MM.1S (cell line): Measurements from ENCODE around the gene UBE2E2.

Experiments
- DNase-seq: peaks from one replicate; pipeline ENCODE4 v3.0.0-alpha.2; 2015
- H2AFZ ChIP-seq: fragments of 300-600 bp; sonication (generic); 2 replicates; pipeline ENCODE4 v1.6.0; 2016; ENCODE audit warnings: antibody characterized with exemption, low read length
- H3F3A ChIP-seq: fragments of 300-600 bp; sonication (generic); 2 replicates; pipeline ENCODE4 v1.6.1; 2016; ENCODE audit warnings: mild to moderate bottlenecking, antibody characterized with exemption, low read length, moderate library complexity, mixed read lengths; ENCODE audit not compliant: insufficient read depth
- H3K27ac ChIP-seq: fragments of 300-600 bp; sonication (generic); 2 replicates; pipeline ENCODE4 v1.5.1; 2016; ENCODE audit warnings: mild to moderate bottlenecking, low read length
- H3K27me3 ChIP-seq: fragments of 300-600 bp; sonication (generic); replicated peaks from 2 replicates; pipeline ENCODE4 v1.6.0; 2016; ENCODE audit warnings: low read length; ENCODE audit not compliant: insufficient read depth
- H3K36me3 ChIP-seq: fragments of 300-600 bp; sonication (generic); replicated peaks from 2 replicates; pipeline ENCODE4 v1.6.1; 2016; ENCODE audit warnings: mild to moderate bottlenecking, low read length, mixed read lengths; ENCODE audit not compliant: insufficient read depth
- H3K4me1 ChIP-seq: fragments of 300-600 bp; sonication (generic); 2 replicates; pipeline ENCODE4 v1.6.1; 2016; ENCODE audit warnings: low read length, mixed read lengths
- H3K4me2 ChIP-seq: fragments of 300-600 bp; sonication (generic); 2 replicates; pipeline ENCODE4 v1.6.0; 2016; ENCODE audit warnings: low read depth, low read length
- H3K4me3 ChIP-seq: fragments of 300-600 bp; sonication (generic); 2 replicates; pipeline ENCODE4 v1.5.1; 2016; ENCODE audit warnings: low read length, mixed read lengths
- H3K79me2 ChIP-seq: fragments of 300-600 bp; sonication (generic); 2 replicates; pipeline ENCODE4 v1.6.1; 2016; ENCODE audit warnings: mixed run types, low read length, mixed read lengths
- H3K9ac ChIP-seq: fragments of 300-600 bp; sonication (generic); 2 replicates; pipeline ENCODE4 v1.6.1; 2016; ENCODE audit warnings: low read length, mixed read lengths
- H3K9me2 ChIP-seq: fragments of 300-600 bp; sonication (generic); replicated peaks from 2 replicates; pipeline ENCODE4 v1.6.1; 2016; ENCODE audit warnings: mild to moderate bottlenecking, low read length, mixed read lengths; ENCODE audit not compliant: insufficient read depth
- H3K9me3 ChIP-seq: fragments of 300-600 bp; sonication (generic); replicated peaks from 2 replicates; pipeline ENCODE4 v1.6.1; 2016; ENCODE audit warnings: mild to moderate bottlenecking, low read length, mixed read lengths; ENCODE audit not compliant: insufficient read depth
- H4K20me1 ChIP-seq: fragments of 300-600 bp; sonication (generic); 2 replicates; pipeline ENCODE4 v1.6.1; 2016; ENCODE audit warnings: mild to moderate bottlenecking, low read length, moderate library complexity, mixed read lengths; ENCODE audit not compliant: insufficient read depth
- CTCF ChIP-seq: fragments of 300-600 bp; sonication (generic); IDR thresholded peaks from 2 replicates; pipeline ENCODE4 v1.5.1; 2016; ENCODE audit warnings: antibody characterized with exemption, low read length, mixed read lengths
- EZH2 ChIP-seq: fragments of 300-600 bp; sonication (generic); optimal IDR thresholded peaks from 2 replicates; pipeline ENCODE3; 2017; ENCODE audit warnings: low read depth, mild to moderate bottlenecking, antibody characterized with exemption, low read length, mixed read lengths
- EZH2phosphoT487 ChIP-seq: fragments of 300-600 bp; sonication (generic); IDR thresholded peaks from 2 replicates; pipeline ENCODE4 v1.6.1; 2018; ENCODE audit warnings: antibody characterized with exemption, low read length

The UBE2E2 gene

GRCh38 chr3:23574822-23575315, 371.7 kb downstream of the UBE2E2 start:
- Histone ChIP-seq H3K9me2 (no peaks in the 10 kb centered on the region), H3F3A (no peaks in the 10 kb centered on the region), H2AFZ (no peak overlapping the region), H3K4me3 (no peak overlapping the region), H4K20me1 (no peaks in the 10 kb centered on the region), H3K27ac (no peak overlapping the region), H3K36me3 (no peaks in the 10 kb centered on the region), H3K9me3 (no peaks in the 10 kb centered on the region), H3K4me2 (no peak overlapping the region), H3K79me2 (no peaks in the 10 kb centered on the region), H3K4me1 (no peaks in the 10 kb centered on the region), H3K27me3 (no peaks in the 10 kb centered on the region), H3K9ac (no peak overlapping the region)
- no peak for TF ChIP-seq CTCF
- no peak for TF ChIP-seq EZH2
- TF ChIP-seq EZH2phosphoT487: no peak
- DNase-seq: no peak

- H2AFZ ChIP-seq: no peak overlapping the region
- no peak for TF ChIP-seq CTCF
- TF ChIP-seq EZH2phosphoT487: no peak
- no peak for TF ChIP-seq EZH2
- H3K27me3 ChIP-seq: no peaks in the 10 kb centered on the region
- H3K4me2 ChIP-seq: no peak overlapping the region
- H3K9ac ChIP-seq: no peak overlapping the region
- H3K9me2 ChIP-seq: no peaks in the 10 kb centered on the region
- no peaks in the 10 kb centered on the region for H3K4me1 ChIP-seq
- DNase-seq: no peak
- H3K9me3 ChIP-seq: no peaks in the 10 kb centered on the region
- H3K36me3 ChIP-seq: no peaks in the 10 kb centered on the region
- no peaks in the 10 kb centered on the region for H4K20me1 ChIP-seq
- H3K27ac ChIP-seq: no peak overlapping the region
- H3K79me2 ChIP-seq: no peaks in the 10 kb centered on the region
- H3F3A ChIP-seq: no peaks in the 10 kb centered on the region
- H3K4me3 ChIP-seq: no peak overlapping the region
Measured at GRCh38 chr3:23575697-23576096, 372.6 kb downstream of the UBE2E2 start.

GRCh38 chr3:23576379-23576959, 373.3 kb downstream of the UBE2E2 start:
- Histone ChIP-seq H3K4me1 (no peaks in the 10 kb centered on the region), H3K79me2 (no peaks in the 10 kb centered on the region), H4K20me1 (no peaks in the 10 kb centered on the region), H3K27ac (no peak overlapping the region), H3K9me2 (no peaks in the 10 kb centered on the region), H3K9ac (no peak overlapping the region), H3F3A (no peaks in the 10 kb centered on the region), H3K4me3 (no peak overlapping the region), H3K27me3 (no peaks in the 10 kb centered on the region), H3K36me3 (no peaks in the 10 kb centered on the region), H3K9me3 (no peaks in the 10 kb centered on the region), H3K4me2 (no peak overlapping the region), H2AFZ (no peak overlapping the region)
- TF ChIP-seq EZH2phosphoT487 (no peak), EZH2 (no peak), CTCF (no peak)
- no peak for DNase-seq
